Endothelial cell of umbilical vein (primary cell): ENCODE results near the gene PLEKHJ1.

Experiments used
- CTCF ChIP-seq, 2 donors: IDR thresholded peaks; 1 replicate in 1 of 2; 2 replicates in 1 of 2; pipeline ENCODE4 v1.5.1; 2011; ENCODE audit warnings: low read length in 2 of 2, mild to moderate bottlenecking in 2 of 2, moderate library complexity in 2 of 2, control low read depth in 1 of 2, inconsistent platforms in 1 of 2, low read depth in 1 of 2; ENCODE audit not compliant: insufficient read depth in 1 of 2; ENCODE audit errors: extremely low read depth in 1 of 2
- EZH2 ChIP-seq: IDR thresholded peaks from 2 replicates; pipeline ENCODE4 v1.6.1; 2012; ENCODE audit warnings: borderline replicate concordance, low read depth, mild to moderate bottlenecking, moderate library complexity, low read length, inconsistent platforms; ENCODE audit not compliant: severe bottlenecking
- GATA2 ChIP-seq: IDR thresholded peaks from 2 replicates; pipeline ENCODE4 v1.7.0; 2011; ENCODE audit warnings: low read depth, mild to moderate bottlenecking, moderate library complexity, mixed read lengths, low read length; ENCODE audit not compliant: insufficient read length, insufficient read depth
- JUN ChIP-seq: IDR thresholded peaks from 2 replicates; pipeline ENCODE4 v1.6.1; 2011; ENCODE audit warnings: borderline replicate concordance, low read depth; ENCODE audit not compliant: insufficient read length, insufficient read depth
- POLR2A ChIP-seq: IDR thresholded peaks from 2 replicates; pipeline ENCODE4 v1.6.1; 2012; ENCODE audit warnings: low read depth, mild to moderate bottlenecking, control low read depth, low read length
- POLR2AphosphoS5 ChIP-seq: IDR thresholded peaks from 2 replicates; pipeline ENCODE4 v1.6.1; 2012; ENCODE audit warnings: low read depth, mild to moderate bottlenecking, control low read depth, low read length, moderate library complexity; ENCODE audit not compliant: insufficient read depth

DNA sequence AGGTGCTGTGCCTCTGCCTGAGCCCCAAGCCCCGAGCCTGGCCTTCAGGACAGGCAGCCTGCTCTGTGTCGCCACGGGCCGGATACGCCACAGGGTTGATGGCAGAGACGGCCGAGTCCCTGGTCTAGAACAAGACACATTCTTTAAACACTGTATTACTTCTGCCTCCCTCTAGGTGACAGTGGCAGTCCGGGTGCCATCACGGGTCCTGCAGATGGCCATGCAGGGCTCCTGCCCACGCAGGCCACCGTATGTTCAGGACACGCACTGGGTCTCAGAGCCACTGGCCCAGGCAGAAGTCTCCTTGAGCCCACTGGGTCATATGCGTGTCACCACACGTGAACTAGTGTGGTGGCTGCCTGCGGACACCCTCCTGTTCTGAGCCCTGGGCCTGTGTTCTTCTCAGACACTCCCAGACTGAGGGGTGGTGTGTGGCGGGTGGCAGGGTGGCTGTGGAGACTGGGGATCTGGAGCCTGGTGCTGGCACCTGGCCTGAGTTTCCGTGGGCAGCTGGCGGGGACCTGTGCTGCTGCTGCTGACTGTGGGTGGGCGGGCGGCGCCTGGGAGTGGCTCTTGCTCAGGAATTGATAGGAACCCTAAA is 4.4 kb downstream of the PLEKHJ1 start:
- no peak for TF ChIP-seq CTCF (IDR thresholded peaks at IDR 0.05; ENCODE audit: extremely low read depth in 1 of 2, insufficient read depth in 1 of 2, low read depth in 1 of 2, low read length in 2 of 2)
- peak; percentile 37 for TF ChIP-seq POLR2AphosphoS5
- TF ChIP-seq POLR2A = no peak
- TF ChIP-seq JUN = no peak
- no peak for TF ChIP-seq EZH2
- no peak for TF ChIP-seq GATA2
